Retinal pigment epithelial cell (primary cell): ENCODE measurements around the gene SLC35B2.

ENCODE experiments used
- DNase-seq: peaks from one replicate; pipeline ENCODE4 v3.0.0-alpha.2; 2010; ENCODE audit warnings: low read depth
- H3K4me3 ChIP-seq: 2 replicates; pipeline ENCODE4 v1.5.1; 2011; ENCODE audit warnings: mild to moderate bottlenecking, low read length, control low read depth, moderate library complexity
- TF ChIP-seq, protein P1 (sequence below): conservative IDR thresholded peaks from 2 replicates; pipeline ENCODE4 v1.5.1; 2011; ENCODE audit warnings: low read depth, low read length, control low read depth, inconsistent platforms

SLC35B2 gene

DNA sequence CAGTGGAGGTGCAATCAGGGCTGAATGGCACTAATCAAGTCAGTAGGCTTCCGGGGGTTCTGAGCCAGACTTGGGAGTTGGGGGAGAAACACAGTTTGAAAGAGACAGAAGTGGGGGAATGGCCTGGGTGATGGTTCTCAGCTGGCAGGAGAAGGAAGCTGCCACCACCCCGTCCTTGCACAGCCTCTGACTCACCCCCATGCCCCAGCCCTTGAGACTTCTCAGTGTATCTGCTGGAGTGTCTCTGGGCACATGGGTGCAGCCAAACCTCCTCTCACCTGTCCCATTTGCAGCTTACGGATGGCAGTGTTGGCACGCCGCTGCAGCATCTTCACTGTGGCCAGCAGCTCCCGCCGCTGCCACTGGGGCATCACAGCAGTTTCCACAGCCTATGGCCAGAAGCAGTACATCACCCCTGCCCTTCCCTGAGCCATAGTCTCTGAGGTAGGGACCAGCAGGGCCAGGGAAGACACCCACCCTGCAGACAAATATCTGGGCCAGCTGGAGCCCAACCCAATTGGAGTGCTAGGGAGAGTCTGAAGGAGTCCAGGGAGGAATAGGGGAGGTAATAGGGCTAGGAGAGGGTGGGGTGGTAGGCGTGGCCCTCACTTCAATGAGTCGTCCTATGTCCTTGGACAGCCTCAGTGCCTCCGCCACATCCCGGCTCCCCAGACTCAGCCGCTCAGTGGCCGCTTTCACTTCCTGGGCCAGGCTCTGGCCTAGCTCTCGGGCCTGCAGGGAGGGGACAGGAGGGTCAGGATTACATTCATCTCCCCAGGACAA lies 44.6 kb upstream of the SLC35B2 start:
- TF ChIP-seq, protein P1, sequence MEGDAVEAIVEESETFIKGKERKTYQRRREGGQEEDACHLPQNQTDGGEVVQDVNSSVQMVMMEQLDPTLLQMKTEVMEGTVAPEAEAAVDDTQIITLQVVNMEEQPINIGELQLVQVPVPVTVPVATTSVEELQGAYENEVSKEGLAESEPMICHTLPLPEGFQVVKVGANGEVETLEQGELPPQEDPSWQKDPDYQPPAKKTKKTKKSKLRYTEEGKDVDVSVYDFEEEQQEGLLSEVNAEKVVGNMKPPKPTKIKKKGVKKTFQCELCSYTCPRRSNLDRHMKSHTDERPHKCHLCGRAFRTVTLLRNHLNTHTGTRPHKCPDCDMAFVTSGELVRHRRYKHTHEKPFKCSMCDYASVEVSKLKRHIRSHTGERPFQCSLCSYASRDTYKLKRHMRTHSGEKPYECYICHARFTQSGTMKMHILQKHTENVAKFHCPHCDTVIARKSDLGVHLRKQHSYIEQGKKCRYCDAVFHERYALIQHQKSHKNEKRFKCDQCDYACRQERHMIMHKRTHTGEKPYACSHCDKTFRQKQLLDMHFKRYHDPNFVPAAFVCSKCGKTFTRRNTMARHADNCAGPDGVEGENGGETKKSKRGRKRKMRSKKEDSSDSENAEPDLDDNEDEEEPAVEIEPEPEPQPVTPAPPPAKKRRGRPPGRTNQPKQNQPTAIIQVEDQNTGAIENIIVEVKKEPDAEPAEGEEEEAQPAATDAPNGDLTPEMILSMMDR, result no peak
- H3K4me3 ChIP-seq, result no peak overlapping the region
- no peak for DNase-seq

DNA sequence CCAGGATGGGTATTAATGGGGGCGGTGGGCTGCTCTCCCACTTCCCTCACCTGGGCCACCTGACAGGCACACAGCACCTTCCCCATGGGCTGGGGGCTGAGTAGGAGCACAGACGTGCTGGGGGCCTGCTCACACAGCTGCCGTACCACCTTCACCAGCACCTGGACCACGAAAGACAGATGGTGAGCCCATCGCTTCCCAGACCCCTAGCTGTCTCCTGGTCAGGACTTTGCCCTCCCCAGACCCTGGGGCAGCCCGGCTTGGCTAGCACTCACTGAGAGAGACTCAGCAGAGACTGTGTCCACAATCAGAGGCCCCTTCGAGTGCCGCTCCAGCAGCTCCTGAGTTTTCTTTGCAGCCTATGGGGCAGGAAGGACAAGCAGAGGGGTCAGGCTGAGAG lies 43.8 kb upstream of the SLC35B2 start:
- no peak overlapping the region for H3K4me3 ChIP-seq
- no peak for DNase-seq
- TF ChIP-seq, protein P1, result no peak

DNA sequence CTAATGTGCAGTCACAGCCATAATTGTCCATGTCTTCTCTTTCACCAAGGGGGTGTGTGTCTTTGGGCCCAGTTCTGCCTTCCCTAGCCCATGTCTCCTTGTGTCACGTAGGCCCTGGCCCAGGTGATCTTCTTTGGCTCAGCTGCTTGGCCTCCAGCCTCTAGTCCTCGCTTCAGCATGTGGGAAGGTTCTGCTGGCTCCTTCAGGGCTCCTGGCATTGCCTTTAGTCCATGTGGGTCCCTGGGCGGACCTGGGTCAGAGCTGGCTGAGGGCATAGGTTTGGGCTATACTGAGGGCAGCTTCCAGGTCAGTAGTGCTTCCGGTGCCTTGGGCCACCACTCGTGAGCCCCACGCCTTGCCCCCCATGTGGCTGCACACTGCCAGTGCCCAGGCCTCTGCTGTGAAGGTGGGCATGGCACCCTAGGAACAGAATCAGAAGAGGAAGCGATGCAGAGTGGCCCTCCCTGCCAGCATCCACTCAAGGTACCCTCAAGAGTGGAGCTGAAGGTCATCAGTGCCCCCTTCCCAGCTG lies 43.0 kb upstream of the SLC35B2 start:
- DNase-seq, result no peak
- no peak overlapping the region for H3K4me3 ChIP-seq
- TF ChIP-seq, protein P1, result no peak

DNA sequence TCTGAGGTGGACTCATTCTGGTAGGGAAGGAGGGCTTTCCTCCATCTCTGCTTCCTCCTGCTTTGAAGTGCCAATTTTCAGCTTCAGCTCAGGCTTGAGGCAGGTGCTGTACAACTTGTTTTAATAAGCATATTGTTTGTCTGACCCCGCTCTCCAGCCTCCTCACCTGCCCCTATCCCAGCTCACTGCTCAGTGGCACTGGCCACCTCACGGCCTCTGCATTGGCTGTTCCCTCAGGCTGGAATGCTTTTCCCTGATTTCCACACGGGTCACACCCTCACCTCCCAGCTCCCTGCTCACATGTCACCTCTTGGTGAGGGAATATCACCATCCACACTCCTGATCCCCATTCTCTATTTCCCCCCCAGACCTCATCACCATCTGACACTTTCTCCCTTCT lies 41.5 kb upstream of the SLC35B2 start:
- TF ChIP-seq, protein P1, result no peak

DNA sequence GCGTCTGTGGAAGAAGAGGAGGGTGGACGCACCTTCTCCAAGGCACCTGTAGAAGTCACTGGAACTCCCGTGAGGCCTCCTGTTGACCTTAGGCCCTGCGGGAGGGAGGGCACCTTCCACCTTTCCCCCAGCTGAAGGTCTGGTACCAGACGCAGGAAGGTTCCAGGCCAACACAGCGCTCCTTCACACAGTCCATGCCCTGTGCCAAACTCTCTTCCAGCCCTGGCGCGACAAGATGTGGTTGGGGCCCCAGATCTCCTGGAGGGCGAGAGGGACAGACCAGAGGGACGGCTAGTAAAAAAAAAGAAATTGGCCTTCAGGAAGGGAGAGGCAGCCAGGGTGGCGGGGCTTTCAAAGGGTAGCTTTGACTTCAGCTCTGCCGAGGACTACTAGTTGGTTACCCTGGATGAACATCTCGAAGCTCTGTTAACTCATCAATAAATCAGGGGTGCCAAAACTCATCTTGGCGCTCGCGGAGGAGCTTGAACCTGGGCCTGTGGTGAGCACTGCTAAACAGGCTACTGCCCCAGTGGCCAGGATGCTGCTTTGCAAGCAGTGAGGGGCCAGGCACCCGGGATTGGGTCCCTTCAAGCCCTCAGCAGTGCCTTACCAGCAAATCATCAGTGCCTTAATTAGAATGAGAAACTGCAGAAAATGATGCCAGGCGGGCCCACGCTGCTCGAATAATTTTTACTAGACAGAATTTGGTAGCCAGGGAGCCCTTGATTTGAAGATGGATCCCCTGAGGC lies 40.9 kb upstream of the SLC35B2 start:
- DNase-seq, result no peak
- TF ChIP-seq, protein P1, result no peak
- no peak overlapping the region for H3K4me3 ChIP-seq

More for the DNA sequence above, 41.5 kb upstream of the SLC35B2 start:
- H3K4me3 ChIP-seq, result no peak overlapping the region
- no peak for DNase-seq

DNA sequence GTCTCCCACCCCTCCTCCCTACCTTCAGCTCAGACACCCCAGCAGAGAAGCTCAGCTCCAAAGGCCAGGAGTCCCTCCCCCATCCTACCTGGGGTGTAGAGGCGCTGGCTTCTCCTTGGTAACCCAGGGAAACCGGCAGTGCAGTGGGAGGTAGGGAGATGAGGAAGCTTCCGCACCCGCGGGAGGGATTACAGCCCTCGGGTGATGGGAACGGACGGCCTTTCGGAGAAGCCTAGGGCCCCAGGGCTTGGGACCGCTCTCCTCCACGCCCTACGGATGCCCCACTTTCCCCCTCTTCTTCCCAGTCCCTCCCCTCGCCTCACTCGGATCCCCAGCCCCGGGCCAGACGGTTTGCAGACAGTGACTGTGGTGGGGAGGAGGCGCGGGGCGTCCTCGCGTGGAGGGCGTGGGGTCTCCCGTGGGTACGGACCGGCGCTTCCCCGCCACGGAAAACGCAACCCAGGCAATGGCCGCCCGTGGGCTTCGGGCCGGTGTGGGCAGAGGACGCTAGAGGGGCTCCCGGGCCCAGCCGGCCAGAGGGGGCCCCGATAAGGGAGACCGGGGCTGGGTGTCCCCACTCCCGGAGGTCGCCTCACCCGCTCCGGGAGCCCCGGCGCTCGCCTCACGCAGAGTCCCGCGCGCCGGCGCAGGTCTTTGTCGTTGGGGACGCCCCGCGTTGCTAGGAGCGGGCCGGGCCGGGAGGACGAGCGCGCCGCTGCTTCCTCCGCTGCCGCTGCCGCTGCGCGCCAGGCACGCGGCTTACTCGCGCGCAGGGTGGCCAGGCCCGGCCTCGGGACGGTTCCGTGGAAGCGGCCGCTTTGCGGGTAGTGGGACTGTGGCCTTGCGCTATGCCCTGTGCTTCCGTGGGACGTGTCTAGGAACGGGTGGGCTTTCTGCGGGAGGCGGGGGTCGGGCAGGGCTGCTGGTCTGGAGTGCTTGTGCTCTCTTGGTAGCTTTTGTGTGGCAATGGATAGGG lies 40.0 kb upstream of the SLC35B2 start:
- no peak for DNase-seq
- TF ChIP-seq, protein P1, result no peak
- peak overlapping the region; percentile 45 for H3K4me3 ChIP-seq
